ENCODE measurements around the gene AMMECR1L. TPM values are rescaled to one million over a fixed set of nuclear protein-coding genes. Genes with fewer than 3 reads are reported as not detected.

The AMMECR1L gene
- total and polyA plus RNA-seq, 10 of the 15 experiments (the other 5 are each of a cell fraction or from before 2014, with no cell fraction given): 2.7 to 12.1 (median 8.0) TPM

DNA sequence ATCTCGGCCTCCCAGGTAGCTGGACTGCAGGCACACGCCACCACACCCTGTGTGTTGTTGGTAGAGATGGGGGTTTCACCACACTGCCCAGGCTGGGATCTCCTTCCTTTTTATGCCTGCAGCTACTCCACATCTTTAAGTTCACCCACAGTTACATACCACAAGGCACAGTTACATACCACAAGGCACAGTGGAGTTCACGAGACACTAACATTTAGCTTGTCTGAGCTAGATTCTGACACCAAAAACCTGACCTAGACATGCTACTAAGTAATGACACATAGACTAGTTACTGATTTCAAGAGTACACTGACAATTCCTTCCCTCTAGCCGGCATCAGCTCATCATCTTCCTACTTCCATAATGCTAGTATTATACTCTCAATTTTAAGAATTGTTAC, 32.1 kb downstream of the AMMECR1L start:
- peaks cover 2% of the 10 kb centered on the region; the same call in 1 of the 2 replicates for H4K20me1 ChIP-seq (ENCODE audit: control insufficient read depth, insufficient read depth)
- no peak overlapping the region; the same call in 1 of the 2 replicates for H3K4me2 ChIP-seq (ENCODE audit: control insufficient read depth, insufficient read depth)
- WGBS (ENCODE audit: insufficient coverage, insufficient replicate concordance, low lambda C conversion rate, missing lambda C conversion rate): 39% methylated on average over 4 of the region's 4 CpGs
- SMC1A ChIA-PET (ENCODE audit: uncharacterized antibody, unreplicated experiment): interaction anchor here (0.7 to 2.5 kb wide), 6 partner anchors 24 to 149 kb away, joined by 3 to 8 read pairs (median 5); no protein-coding TSS in a partner anchor
- no peak overlapping the region for H3K9ac ChIP-seq (ENCODE audit: control insufficient read depth, insufficient read depth, low read length)
- no peak overlapping the region for H2AFZ ChIP-seq (ENCODE audit: control insufficient read depth, low read depth, low read length)
- H3K27me3 ChIP-seq (replicated peaks in 1 of 2; ENCODE audit: control insufficient read depth in 2 of 2, insufficient read depth in 2 of 2, low read length in 1 of 2): no peaks in the 10 kb centered on the region
- in situ Hi-C loops (cut with MboI) (no loop called here), intact Hi-C loops (cut with micrococcal nuclease; ENCODE audit: unreplicated experiment) (no loop called here)
- FAIRE-seq (peak; percentile 54), DNase-seq (ENCODE audit: low read depth, low spot score) (no peak), ATAC-seq (peak; percentile 3; the same call in 1 of the 3 replicates)
- POLR2A ChIA-PET: interaction anchor here (0.5 to 0.9 kb wide), 4 partner anchors 70 to 136 kb away, joined by 3 to 6 read pairs (median 4); no protein-coding TSS in a partner anchor
- H3K4me1 ChIP-seq (ENCODE audit: control insufficient read depth, insufficient read depth, low read length): 0 out of 2 replicates have a peak, but pooled peaks cover 2% of the 10 kb centered on the region
- CTCF ChIA-PET: interaction anchor here (1.2 kb wide), 1 partner anchor 9 kb away, joined by 3 read pairs; no protein-coding TSS in a partner anchor
- TF ChIP-seq BHLHE40 (IDR thresholded peaks at IDR 0.05; ENCODE audit: borderline replicate concordance in 1 of 2, low read depth in 2 of 2, low read length in 1 of 2): peak in 1 of 2 experiments; percentile 54; a peak in 1 of 4 replicates
- TF ChIP-seq, protein P1, sequence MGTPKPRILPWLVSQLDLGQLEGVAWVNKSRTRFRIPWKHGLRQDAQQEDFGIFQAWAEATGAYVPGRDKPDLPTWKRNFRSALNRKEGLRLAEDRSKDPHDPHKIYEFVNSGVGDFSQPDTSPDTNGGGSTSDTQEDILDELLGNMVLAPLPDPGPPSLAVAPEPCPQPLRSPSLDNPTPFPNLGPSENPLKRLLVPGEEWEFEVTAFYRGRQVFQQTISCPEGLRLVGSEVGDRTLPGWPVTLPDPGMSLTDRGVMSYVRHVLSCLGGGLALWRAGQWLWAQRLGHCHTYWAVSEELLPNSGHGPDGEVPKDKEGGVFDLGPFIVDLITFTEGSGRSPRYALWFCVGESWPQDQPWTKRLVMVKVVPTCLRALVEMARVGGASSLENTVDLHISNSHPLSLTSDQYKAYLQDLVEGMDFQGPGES (IDR thresholded peaks at IDR 0.05): no peak
- no TSS peak for BruUV-seq (replicated peaks)
- H3K4me3 ChIP-seq: no peak overlapping the region
- RAD21 ChIA-PET (ENCODE audit: unreplicated experiment): no interaction called here
- H3K27ac ChIP-seq (ENCODE audit: control insufficient read depth, insufficient read depth): no peak overlapping the region
- no peaks in the 10 kb centered on the region for H3K9me3 ChIP-seq (replicated peaks; ENCODE audit: control insufficient read depth, insufficient read depth, low read length)
- peaks cover 65% of the 10 kb centered on the region for H3K79me2 ChIP-seq (ENCODE audit: control insufficient read depth, insufficient read depth, low read length)
- peaks cover 0 to 9% of the 10 kb centered on the region in 2 experiments; a peak in 1 of 4 replicates for H3K36me3 ChIP-seq (ENCODE audit: control insufficient read depth in 2 of 2, insufficient read depth in 2 of 2, low read length in 1 of 2)

DNA sequence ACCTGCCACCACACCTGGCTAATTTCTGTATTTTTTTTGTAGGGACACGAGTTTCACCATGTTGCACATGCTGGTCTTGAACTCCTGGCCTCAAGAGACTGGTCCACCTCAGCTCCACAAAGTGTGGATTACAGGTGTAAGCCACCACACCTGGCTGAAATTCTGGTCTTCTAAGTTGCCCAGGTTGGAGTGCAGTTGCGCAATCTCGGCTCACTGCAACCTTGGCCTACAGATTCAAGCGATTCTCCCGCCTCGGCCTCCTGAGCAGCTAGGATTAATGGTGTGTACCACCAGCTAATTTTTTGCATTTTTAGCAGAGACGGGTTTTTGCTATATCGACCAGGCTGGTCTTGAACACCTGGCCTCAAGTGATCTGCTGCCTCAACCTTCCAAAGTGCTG, 33.4 kb downstream of the AMMECR1L start:
- intact Hi-C loops (cut with micrococcal nuclease; ENCODE audit: unreplicated experiment) (no loop called here), in situ Hi-C loops (cut with MboI) (no loop called here)
- FAIRE-seq: no peak
- ChIA-PET SMC1A (ENCODE audit: uncharacterized antibody, unreplicated experiment) (interaction anchor here (1.0 to 1.7 kb wide), 3 partner anchors 18 to 69 kb away, joined by 3 to 8 read pairs (median 3); no protein-coding TSS in a partner anchor), POLR2A (interaction anchor here (0.7 kb wide), 1 partner anchor 61 kb away, joined by 3 read pairs; no protein-coding TSS in a partner anchor), RAD21 (ENCODE audit: unreplicated experiment) (interaction anchor here (0.7 kb wide), 1 partner anchor 655 kb away, joined by 3 read pairs; no protein-coding TSS in a partner anchor), CTCF (interaction anchor here (1.2 kb wide), 1 partner anchor 8 kb away, joined by 3 read pairs; no protein-coding TSS in a partner anchor)
- 87% methylated on average over 8 of the region's 8 CpGs for WGBS (ENCODE audit: insufficient coverage, insufficient replicate concordance, low lambda C conversion rate, missing lambda C conversion rate)
- H3K9me3 ChIP-seq (replicated peaks; ENCODE audit: control insufficient read depth, insufficient read depth, low read length): no peaks in the 10 kb centered on the region
- no peak overlapping the region for H2AFZ ChIP-seq (ENCODE audit: control insufficient read depth, low read depth, low read length)
- no peak for ATAC-seq
- H3K79me2 ChIP-seq (ENCODE audit: control insufficient read depth, insufficient read depth, low read length): peaks cover 59% of the 10 kb centered on the region
- TF ChIP-seq ATF7 (IDR thresholded peaks at IDR 0.05; ENCODE audit: low read depth): no peak
- no peak for TF ChIP-seq NRF1 (conservative IDR thresholded peaks at IDR 0.05; ENCODE audit: low read depth, low read length)
- 0 out of 2 replicates have a peak, but pooled peaks have one; percentile 42 for TF ChIP-seq POLR2AphosphoS5 (IDR thresholded peaks at IDR 0.05; ENCODE audit: low read length)
- peaks cover 2% of the 10 kb centered on the region; the same call in 1 of the 2 replicates for H4K20me1 ChIP-seq (ENCODE audit: control insufficient read depth, insufficient read depth)
- H3K9ac ChIP-seq (ENCODE audit: control insufficient read depth, insufficient read depth, low read length): no peak overlapping the region
- no TSS peak for BruUV-seq (replicated peaks)
- 0 out of 2 replicates have a peak, but pooled peaks cover 2% of the 10 kb centered on the region for H3K4me1 ChIP-seq (ENCODE audit: control insufficient read depth, insufficient read depth, low read length)
- no peak overlapping the region for H3K4me2 ChIP-seq (ENCODE audit: control insufficient read depth, insufficient read depth)
- H3K36me3 ChIP-seq (ENCODE audit: control insufficient read depth in 2 of 2, insufficient read depth in 2 of 2, low read length in 1 of 2): peaks cover 0 to 14% of the 10 kb centered on the region in 2 experiments; a peak in 3 of 4 replicates
- H3K27ac ChIP-seq (ENCODE audit: control insufficient read depth, insufficient read depth): no peak overlapping the region
- DNase-seq (ENCODE audit: low read depth, low spot score): no peak
- no peaks in the 10 kb centered on the region for H3K27me3 ChIP-seq (replicated peaks in 1 of 2; ENCODE audit: control insufficient read depth in 2 of 2, insufficient read depth in 2 of 2, low read length in 1 of 2)
- H3K4me3 ChIP-seq: no peak overlapping the region
